HTR-8/SVneo (cell line): Measurements from ENCODE around the gene EYS.
"Not testable (repeated sequence)": the region's sequence is repeated elsewhere in the genome, so short reads cannot be mapped to it uniquely, and the experiment has no call there.

Experiments
- DNase-seq: peaks from one replicate; pipeline ENCODE4 v3.0.0; 2011; ENCODE audit warnings: low spot score, mixed read lengths; ENCODE audit not compliant: insufficient read length
- FAIRE-seq: peaks from 2 replicates; lab custom pipeline; 2011; peaks lifted over from hg19 to GRCh38; lab: Jason Lieb, UNC

The EYS gene

GRCh38 chr6:63800386-63800785, 1906.6 kb downstream of the EYS start:
- not testable (repeated sequence) for FAIRE-seq, DNase-seq

DNA sequence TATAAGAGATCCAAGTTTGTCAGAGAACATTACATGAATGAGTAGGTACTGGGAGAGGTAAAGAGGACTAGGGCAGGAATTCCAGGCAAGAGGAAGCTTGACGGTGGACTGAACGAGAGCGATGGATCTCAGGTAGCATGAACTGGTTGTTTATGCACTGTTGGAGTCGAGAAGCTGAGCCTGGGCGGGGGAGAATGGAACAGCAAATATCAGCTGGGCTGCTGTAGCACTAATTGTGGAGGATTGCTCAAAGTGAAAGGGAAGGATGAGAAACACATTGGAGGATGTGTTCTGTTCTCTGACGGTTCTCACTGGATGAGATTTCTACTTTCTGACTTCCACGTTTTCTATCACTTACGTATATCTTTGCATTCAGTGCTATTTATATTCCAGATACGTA, 1907.2 kb downstream of the EYS start:
- no peak for DNase-seq
- FAIRE-seq, result no peak

DNA sequence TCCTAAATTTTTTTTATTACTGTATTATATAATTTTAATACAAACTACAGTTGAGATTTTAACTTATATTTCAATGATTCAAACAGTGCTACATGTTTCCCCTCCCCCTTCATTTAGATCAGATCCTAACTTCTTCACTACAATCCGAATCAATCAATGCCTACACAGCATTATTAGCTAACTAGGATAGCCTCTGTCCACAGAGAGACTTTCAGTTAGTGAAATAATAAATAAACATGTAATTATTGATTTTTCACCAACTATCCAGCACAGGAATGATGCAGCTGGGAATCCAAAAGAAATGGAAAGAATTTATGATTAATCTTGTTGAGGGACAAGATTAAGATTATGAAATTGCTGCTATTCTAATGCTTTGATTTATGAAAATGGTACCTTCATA, 1907.7 kb downstream of the EYS start:
- FAIRE-seq (no peak), DNase-seq (no peak)

- FAIRE-seq (no peak), DNase-seq (no peak)
Observed at GRCh38 chr6:63798378-63798777, 1908.6 kb downstream of the EYS start.

- no peak for FAIRE-seq
Observed at GRCh38 chr6:63797721-63798120, 1909.3 kb downstream of the EYS start.

DNA sequence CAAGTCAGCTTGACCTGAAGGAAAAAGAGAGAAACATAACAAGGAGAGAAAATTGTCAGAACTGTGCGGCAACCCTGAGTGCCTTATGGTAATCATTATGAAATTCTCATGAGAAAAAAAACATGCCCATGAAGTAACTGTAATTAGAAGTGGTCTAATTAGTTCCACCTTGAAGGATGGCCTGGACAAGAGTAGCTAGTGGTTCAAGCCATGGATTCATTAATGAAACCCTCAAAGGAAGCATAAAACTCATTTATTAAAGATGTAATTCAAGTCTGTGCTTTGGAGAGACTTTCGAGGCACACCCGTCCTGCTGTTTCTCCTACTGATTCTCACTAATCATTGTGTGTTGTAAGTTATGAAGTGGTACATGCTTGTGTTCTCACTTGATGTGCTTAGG, 1911.2 kb downstream of the EYS start:
- FAIRE-seq (no peak), DNase-seq (no peak)

More at GRCh38 chr6:63797721-63798120, 1909.3 kb downstream of the EYS start:
- DNase-seq, result no peak

- FAIRE-seq (no peak), DNase-seq (no peak)
Observed at GRCh38 chr6:63795006-63795405, 1912.0 kb downstream of the EYS start.

GRCh38 chr6:63793465-63794137, 1913.4 kb downstream of the EYS start:
- DNase-seq (no peak), FAIRE-seq (no peak)

- no peak for FAIRE-seq
- DNase-seq, result no peak
Observed at GRCh38 chr6:63792736-63793464, 1914.1 kb downstream of the EYS start.

- no peak for FAIRE-seq
- DNase-seq, result no peak
Observed at GRCh38 chr6:63790334-63790733, 1916.7 kb downstream of the EYS start.

DNA sequence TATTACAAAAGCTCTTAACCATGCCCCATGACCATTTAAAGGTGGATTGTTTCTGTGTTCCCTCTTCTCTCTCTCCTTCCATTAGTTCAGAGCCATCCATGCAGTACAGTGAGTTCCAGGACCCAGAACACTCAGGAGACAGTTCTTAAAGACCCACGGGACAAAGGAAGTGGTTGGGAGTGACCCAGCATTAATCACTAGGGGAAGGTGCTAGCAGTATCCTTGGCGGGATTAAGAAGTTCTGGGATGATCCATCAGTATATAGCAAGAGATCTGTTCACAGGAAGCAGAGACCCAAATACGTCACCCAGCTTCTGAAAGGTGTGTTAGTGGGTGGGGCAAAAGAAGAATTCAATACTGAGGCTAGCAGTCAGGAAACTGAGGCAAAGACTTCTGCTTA, 1917.3 kb downstream of the EYS start:
- no peak for DNase-seq
- no peak for FAIRE-seq

DNA sequence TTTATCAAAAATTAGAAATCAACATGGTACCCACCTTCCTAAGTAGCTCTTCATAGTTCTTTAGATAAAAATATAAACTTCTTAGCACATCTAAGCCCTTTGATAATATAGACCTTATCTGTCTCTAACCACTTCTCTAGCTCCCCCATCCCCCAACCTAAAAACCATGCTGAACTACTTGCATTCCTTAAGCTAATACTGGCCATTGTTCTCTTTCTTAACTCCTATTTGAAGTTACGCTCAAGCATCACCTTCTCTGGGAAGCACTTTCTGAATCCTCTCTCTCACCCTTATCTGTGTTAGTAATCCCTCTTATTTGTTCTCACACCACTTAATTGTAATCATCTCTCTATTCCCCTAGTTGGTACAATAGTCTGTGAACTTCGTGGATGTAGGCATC, 1918.5 kb downstream of the EYS start:
- FAIRE-seq (no peak), DNase-seq (no peak)

- DNase-seq, result no peak
- FAIRE-seq, result no peak
Observed at GRCh38 chr6:63787021-63787420, 1920.0 kb downstream of the EYS start.

GRCh38 chr6:63785006-63785405, 1922.0 kb downstream of the EYS start:
- no peak for DNase-seq
- no peak for FAIRE-seq

GRCh38 chr6:63783096-63783495, 1923.9 kb downstream of the EYS start:
- peak; percentile 9 for FAIRE-seq

DNA sequence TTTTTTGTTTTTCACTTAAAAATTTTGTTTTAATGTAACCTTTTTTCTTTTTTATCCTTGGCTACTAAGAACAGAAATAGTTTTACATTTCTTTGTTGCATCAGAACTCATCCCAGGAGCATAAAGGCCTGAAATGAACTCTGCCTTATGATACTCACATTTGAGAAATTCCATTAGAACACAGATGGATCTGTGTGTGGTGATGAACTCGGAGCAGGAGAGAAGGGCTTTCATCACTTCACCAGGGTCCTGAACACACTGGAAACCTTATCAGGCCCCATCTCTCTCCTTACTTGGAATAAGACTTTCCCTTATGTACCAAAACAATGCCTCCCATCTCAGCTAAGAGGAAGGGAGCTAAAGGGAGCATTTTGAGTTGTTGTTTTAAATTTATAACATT, 1932.1 kb downstream of the EYS start:
- FAIRE-seq (no peak), DNase-seq (no peak)

More at GRCh38 chr6:63783096-63783495, 1923.9 kb downstream of the EYS start:
- DNase-seq, result no peak

DNA sequence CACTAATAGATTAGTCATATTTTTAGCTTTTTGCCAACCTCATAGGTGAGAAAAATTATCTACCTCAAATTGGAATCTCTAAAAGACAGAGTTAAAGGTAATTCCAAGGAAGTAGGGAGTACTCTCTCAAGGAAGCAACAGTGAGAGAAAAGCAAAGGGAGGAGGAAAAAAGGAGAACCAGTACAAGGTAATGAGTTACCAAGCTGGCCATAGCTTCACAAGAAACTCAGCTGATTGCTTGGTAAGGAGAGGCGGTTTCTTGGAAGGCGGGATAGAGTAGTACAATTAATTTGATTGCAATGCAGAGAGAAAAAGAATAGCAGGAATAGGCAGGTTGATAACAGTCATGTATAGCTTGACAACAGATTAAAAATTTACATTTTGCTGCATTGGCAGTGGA, 1933.8 kb downstream of the EYS start:
- no peak for FAIRE-seq
- DNase-seq, result no peak

DNA sequence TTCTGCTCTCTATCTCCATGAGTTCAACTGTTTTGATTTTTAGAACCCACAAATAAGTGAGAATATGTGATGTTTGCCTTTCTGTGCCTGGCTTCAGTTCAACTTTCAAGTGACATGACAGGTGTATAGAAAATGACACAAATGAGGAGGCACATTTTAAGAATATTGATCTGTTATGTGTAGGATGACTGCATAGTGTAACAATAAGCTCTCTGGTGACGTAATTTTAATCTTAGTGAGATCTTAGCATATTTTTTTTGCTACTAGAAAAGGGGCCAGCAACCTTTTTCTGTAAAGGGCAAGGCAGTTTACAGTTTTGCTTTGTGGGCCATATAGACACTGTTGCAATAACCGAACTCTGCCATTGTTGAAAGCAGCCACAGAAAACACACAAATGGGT, 1941.2 kb downstream of the EYS start:
- no peak for DNase-seq
- FAIRE-seq, result no peak

DNA sequence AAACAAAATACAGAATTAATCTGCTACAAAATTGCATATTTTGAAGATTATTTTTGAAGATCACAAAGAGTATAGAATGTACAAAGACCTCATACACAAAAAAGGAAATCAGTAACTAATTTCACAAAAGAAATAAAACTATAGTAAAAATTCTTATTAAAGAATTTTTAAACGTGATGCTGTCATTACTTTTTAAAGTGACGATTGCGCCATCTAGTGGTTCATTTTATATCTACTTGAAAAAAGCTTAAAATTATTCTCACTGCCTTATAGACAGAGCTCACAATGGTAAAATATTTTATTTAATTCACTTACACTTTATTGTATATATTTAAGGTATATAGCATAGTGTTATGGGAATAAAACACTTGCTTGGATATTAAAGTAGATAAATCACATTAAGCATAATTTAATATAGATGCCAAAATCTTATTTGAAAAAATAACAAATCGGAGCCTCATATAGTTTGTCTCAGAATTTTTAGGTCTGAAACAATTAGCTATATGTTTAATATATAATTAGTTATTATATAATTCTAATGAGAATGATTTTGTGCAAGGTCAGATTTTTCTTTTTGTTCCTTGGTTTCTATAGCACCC, 1942.6 kb downstream of the EYS start:
- DNase-seq, result no peak

GRCh38 chr6:63760199-63760598, 1946.8 kb downstream of the EYS start:
- DNase-seq (no peak), FAIRE-seq (no peak)

More for the DNA sequence above, 1942.6 kb downstream of the EYS start:
- no peak for FAIRE-seq

DNA sequence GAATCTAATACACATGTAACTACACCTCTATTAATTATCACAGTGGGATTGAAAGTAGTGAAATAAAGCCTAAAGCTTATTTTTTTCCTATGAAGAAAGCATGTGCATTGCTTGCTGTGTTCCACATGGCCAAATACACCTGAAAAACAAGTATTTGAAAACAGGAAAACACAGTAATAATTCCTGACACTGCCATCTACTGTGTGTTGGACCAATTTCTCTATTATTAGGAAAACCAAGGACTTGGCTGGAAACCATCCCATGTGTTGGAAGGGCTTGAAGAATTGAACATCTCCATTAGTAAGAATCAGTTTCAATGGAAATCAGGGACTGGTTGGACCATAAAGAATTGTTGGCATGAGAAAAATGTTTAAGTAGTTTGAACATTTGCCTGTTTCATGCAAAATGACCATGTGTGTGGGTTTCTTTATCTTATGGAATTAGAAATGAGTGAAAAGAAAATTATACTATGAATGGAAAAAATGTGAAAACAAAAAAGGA, 1947.4 kb downstream of the EYS start:
- FAIRE-seq, result no peak
- DNase-seq, result no peak
